MCF 10A (cell line): ENCODE measurements around the gene FIBCD1. TPM values are rescaled to one million over a fixed set of nuclear protein-coding genes. Genes with fewer than 3 reads are reported as not detected.

Experiments used
- BruUV-seq: library from RNA; stranded (reverse); fragments of 400-500 nt; replicated peaks from 2 replicates; lab custom pipeline; 2021; lab: Mats Ljungman, UMichigan
- CTCF ChIA-PET: fragments of 300-600 bp; sonication (Branson Sonifier 250); formaldehyde crosslinking; extraction: SDS; loops from one replicate; lab custom pipeline; 2021; ENCODE audit warnings: antibody characterized with exemption, inconsistent platforms; lab: Yijun Ruan, JAX
- POLR2A ChIA-PET: fragments of 300-600, 350-650 bp; sonication (Branson Sonifier 250); formaldehyde crosslinking; extraction: SDS; loops from one replicate; lab custom pipeline; 2020; ENCODE audit warnings: antibody characterized with exemption, inconsistent platforms; lab: Yijun Ruan, JAX
- DNase-seq: peaks from one replicate; pipeline ENCODE4 v3.0.0-alpha.2; 2018; ENCODE audit not compliant: unreplicated experiment
- H3K27ac Mint-ChIP-seq: one replicate; pipeline ENCODE4 v1.8.0; 2022; ENCODE audit warnings: mild to moderate bottlenecking, low read depth, mixed read lengths; ENCODE audit not compliant: unreplicated experiment
- H3K27me3 Mint-ChIP-seq: one replicate; pipeline ENCODE4 v1.8.0; 2022; ENCODE audit warnings: mixed read lengths; ENCODE audit not compliant: insufficient read depth, unreplicated experiment
- H3K36me3 Mint-ChIP-seq: one replicate; pipeline ENCODE4 v1.8.0; 2022; ENCODE audit warnings: mild to moderate bottlenecking, moderate library complexity, mixed read lengths; ENCODE audit not compliant: insufficient read depth, unreplicated experiment
- H3K4me1 Mint-ChIP-seq: one replicate; pipeline ENCODE4 v1.8.0; 2022; ENCODE audit warnings: mixed read lengths; ENCODE audit not compliant: insufficient read depth, unreplicated experiment
- H3K4me3 Mint-ChIP-seq: one replicate; pipeline ENCODE4 v1.8.0; 2022; ENCODE audit warnings: mild to moderate bottlenecking, moderate library complexity, mixed read lengths; ENCODE audit not compliant: unreplicated experiment
- H3K9me3 Mint-ChIP-seq: one replicate; pipeline ENCODE4 v1.8.0; 2022; ENCODE audit warnings: mixed read lengths; ENCODE audit not compliant: unreplicated experiment
- CTCF ChIP-seq: fragments of 200-600 bp; IDR thresholded peaks from one replicate; pipeline ENCODE4 v1.8.0; 2022; ENCODE audit warnings: antibody characterized with exemption, mild to moderate bottlenecking; ENCODE audit not compliant: unreplicated experiment
- intact Hi-C: fragments of 100-400 bp; cut with micrococcal nuclease; formaldehyde crosslinking; loops from 2 replicates; pipeline ENCODE4 v1.14.1; 2022
- total RNA-seq: library from RNA; stranded (reverse); gene quantifications from 2 replicates; pipeline ENCODE4 v1.2.3, GENCODE V29; 2022

Gene FIBCD1
- total RNA-seq, 1 experiment from 2014 or later = 1.6 TPM

DNA sequence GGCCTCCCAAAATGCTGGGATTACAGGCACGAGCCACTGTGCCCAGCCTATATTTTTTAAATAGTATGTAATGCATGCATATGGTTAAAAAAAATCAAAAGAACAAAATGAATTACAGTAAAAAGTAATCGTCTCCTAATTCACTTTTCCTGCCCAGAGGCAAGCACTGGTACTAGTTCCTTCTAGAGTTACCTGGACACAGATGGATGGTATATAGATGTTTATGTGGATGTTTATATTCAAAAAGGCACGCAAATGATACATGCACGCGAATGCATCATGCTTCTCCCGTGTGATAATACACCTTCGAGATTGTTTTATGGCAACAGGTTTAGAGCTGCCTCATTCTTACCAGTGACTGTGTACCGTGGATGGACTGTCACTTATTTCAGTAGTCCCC is 82.6 kb downstream of the FIBCD1 start:
- ChIA-PET CTCF (interaction anchor here (6.5 kb wide), 1 partner anchor 10 kb away, joined by 55 read pairs; no protein-coding TSS in a partner anchor), POLR2A (interaction anchor here (0.6 to 1.3 kb wide), 2 partner anchors 59 to 143 kb away, joined by 3 to 4 read pairs; no protein-coding TSS in a partner anchor)
- Mint-ChIP-seq H3K27ac (no peak overlapping the region), H3K27me3 (no peaks in the 10 kb centered on the region), H3K4me1 (no peaks in the 10 kb centered on the region), H3K9me3 (no peaks in the 10 kb centered on the region), H3K36me3 (peaks cover 76% of the 10 kb centered on the region), H3K4me3 (no peak overlapping the region)
- no TSS peak for BruUV-seq
- no peak for TF ChIP-seq CTCF
- intact Hi-C loops = no loop called here
- DNase-seq = no peak

GRCh38 chr9:130854835-130855234 is 84.2 kb downstream of the FIBCD1 start:
- intact Hi-C loops = no loop called here
- Mint-ChIP-seq H3K9me3 (no peaks in the 10 kb centered on the region), H3K27ac (no peak overlapping the region), H3K4me3 (no peak overlapping the region), H3K4me1 (peaks cover 5% of the 10 kb centered on the region), H3K27me3 (no peaks in the 10 kb centered on the region), H3K36me3 (peaks cover 77% of the 10 kb centered on the region)
- TF ChIP-seq CTCF = no peak
- no TSS peak for BruUV-seq
- ChIA-PET CTCF (interaction anchor here (0.8 to 6.5 kb wide), 7 partner anchors 10 to 311 kb away, joined by 3 to 55 read pairs (median 4); no protein-coding TSS in a partner anchor), POLR2A (interaction anchor here (0.6 to 1.5 kb wide), 3 partner anchors 11 to 83 kb away, joined by 3 read pairs; no protein-coding TSS in a partner anchor)
- no peak for DNase-seq

DNA sequence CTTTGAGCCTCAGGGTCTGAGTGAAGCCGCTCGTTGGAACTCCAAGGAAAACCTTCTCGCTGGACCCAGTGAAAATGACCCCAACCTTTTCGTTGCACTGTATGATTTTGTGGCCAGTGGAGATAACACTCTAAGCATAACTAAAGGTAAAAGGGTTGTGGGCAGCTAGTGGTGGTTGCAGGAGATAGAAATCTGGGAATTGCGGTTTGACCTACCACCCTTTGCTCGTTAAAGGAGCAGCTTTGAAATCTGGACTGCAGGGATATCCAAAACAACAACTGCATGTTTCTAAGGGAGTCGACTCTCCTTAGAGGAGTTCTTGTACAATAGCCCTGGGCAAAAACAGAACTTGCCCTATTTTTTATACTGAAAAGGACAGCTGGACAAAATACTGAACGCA is 85.0 kb downstream of the FIBCD1 start:
- BruUV-seq = no TSS peak
- Mint-ChIP-seq H3K4me1 (peaks cover 9% of the 10 kb centered on the region), H3K4me3 (no peak overlapping the region), H3K36me3 (peaks cover 69% of the 10 kb centered on the region), H3K9me3 (no peaks in the 10 kb centered on the region), H3K27me3 (no peaks in the 10 kb centered on the region), H3K27ac (no peak overlapping the region)
- intact Hi-C loops = no loop called here
- ChIA-PET CTCF (interaction anchor here (0.8 to 6.5 kb wide), 6 partner anchors 11 to 310 kb away, joined by 3 to 55 read pairs (median 4); no protein-coding TSS in a partner anchor), POLR2A (interaction anchor here (0.6 to 1.5 kb wide), 3 partner anchors 10 to 82 kb away, joined by 3 read pairs; no protein-coding TSS in a partner anchor)
- TF ChIP-seq CTCF = no peak
- no peak for DNase-seq

DNA sequence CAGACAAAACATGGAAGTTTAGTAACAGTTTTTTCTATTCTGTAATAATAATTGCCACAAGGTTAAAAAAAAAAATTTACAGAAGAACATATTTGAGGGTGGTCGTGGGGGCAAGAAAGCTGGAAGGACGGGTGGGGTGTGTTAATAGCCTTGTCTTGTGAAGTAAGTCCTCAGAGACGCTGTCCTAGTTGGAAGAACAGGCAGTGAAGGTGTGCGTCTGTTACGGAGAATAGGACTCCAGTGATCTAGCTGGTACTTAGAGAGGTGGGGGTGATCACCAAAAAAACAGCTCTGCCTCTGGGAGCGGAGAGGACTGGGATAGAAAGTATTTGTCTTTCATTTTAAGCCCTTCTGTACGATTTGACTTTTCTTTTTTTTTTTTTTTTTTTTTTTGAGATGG is 86.2 kb downstream of the FIBCD1 start:
- POLR2A ChIA-PET = interaction anchor here (1.4 kb wide), 1 partner anchor 72 kb away, joined by 3 read pairs; no protein-coding TSS in a partner anchor
- no peak for TF ChIP-seq CTCF
- H3K27ac Mint-ChIP-seq = no peak overlapping the region
- BruUV-seq = no TSS peak
- no peak overlapping the region for H3K4me3 Mint-ChIP-seq
- intact Hi-C loops = no loop called here
- no peaks in the 10 kb centered on the region for H3K27me3 Mint-ChIP-seq
- CTCF ChIA-PET = interaction anchor here (0.6 to 6.5 kb wide), 11 partner anchors 10 to 152 kb away, joined by 3 to 55 read pairs (median 3); no protein-coding TSS in a partner anchor
- H3K9me3 Mint-ChIP-seq = no peaks in the 10 kb centered on the region
- H3K36me3 Mint-ChIP-seq = peaks cover 61% of the 10 kb centered on the region
- DNase-seq = no peak
- H3K4me1 Mint-ChIP-seq = peaks cover 11% of the 10 kb centered on the region

Other genes starting within 250 kb of the FIBCD1 start
- gene EXOSC2, start 245.5 kb downstream of the FIBCD1 start, total RNA-seq = 42.3 and 57.7 TPM in 2 replicates
- 67.5 TPM in 2 replicates for gene ABL1, start 104.0 kb downstream of the FIBCD1 start, total RNA-seq
- gene QRFP, start 42.4 kb downstream of the FIBCD1 start, total RNA-seq = not detected in 2 replicates
- gene LAMC3, start 69.9 kb upstream of the FIBCD1 start, total RNA-seq = not detected in 2 replicates
- gene AIF1L, start 157.3 kb upstream of the FIBCD1 start, total RNA-seq = 2.6 and 4.1 TPM in 2 replicates
- gene NUP214, start 186.3 kb upstream of the FIBCD1 start, total RNA-seq = 41.8 and 46.9 TPM in 2 replicates